GM20431 (cell line): ENCODE measurements around the gene GPS1.
"Not testable (repeated sequence)": the region's sequence is repeated elsewhere in the genome, so short reads cannot be mapped to it uniquely, and the experiment has no call there.

Experiments
- in situ Hi-C: fragments of 300-500 bp; cut with MseI, MboI; formaldehyde crosslinking; loops from one replicate; pipeline ENCODE4 v1.15.0; 2020; ENCODE audit warnings: low sequenced_read_pairs; ENCODE audit not compliant: unreplicated experiment

GPS1 gene

GRCh38 chr17:82037889-82038195, 13.9 kb upstream of the GPS1 start:
- in situ Hi-C loops: no loop called here

- in situ Hi-C loops: not testable (repeated sequence)
Measured at GRCh38 chr17:82038796-82039409, 12.8 kb upstream of the GPS1 start.

- in situ Hi-C loops: no loop called here
Measured at GRCh38 chr17:82039695-82040299, 11.9 kb upstream of the GPS1 start.

- in situ Hi-C loops: no loop called here
Measured at GRCh38 chr17:82041144-82041814, 10.4 kb upstream of the GPS1 start.

GRCh38 chr17:82042649-82043048, 9.0 kb upstream of the GPS1 start:
- in situ Hi-C loops: no loop called here

GRCh38 chr17:82043507-82043906, 8.2 kb upstream of the GPS1 start:
- in situ Hi-C loops: no loop called here

GRCh38 chr17:82045936-82046484, 5.7 kb upstream of the GPS1 start:
- in situ Hi-C loops: no loop called here

GRCh38 chr17:82046903-82047302, 4.8 kb upstream of the GPS1 start:
- in situ Hi-C loops: no loop called here

DNA sequence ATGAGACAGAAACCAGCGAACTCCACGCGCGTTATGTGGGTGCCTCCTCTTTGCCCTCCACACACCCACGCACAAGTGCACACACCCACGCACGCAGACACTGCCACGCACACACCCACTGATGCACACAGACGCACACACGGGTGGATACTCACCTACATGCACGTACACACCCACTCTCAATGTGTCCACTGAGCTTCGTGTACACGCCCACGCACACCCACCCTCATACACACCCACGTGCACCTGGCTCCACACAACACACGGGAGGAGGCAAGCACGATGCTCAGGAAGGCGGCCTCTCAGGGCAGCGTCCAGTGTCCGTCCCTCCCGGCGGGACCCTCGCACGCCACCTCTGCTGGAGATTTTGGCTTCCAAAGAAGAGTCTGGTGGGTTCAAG, 4.3 kb upstream of the GPS1 start:
- in situ Hi-C loops: no loop called here

- in situ Hi-C loops: no loop called here
Measured at GRCh38 chr17:82047914-82048570, 3.7 kb upstream of the GPS1 start.

GRCh38 chr17:82048571-82048971, 3.1 kb upstream of the GPS1 start:
- in situ Hi-C loops: no loop called here

- in situ Hi-C loops: no loop called here
Measured at GRCh38 chr17:82049106-82049505, 2.6 kb upstream of the GPS1 start.

- in situ Hi-C loops: no loop called here
Measured at GRCh38 chr17:82049521-82049971, 2.2 kb upstream of the GPS1 start.

- in situ Hi-C loops: no loop called here
Measured at GRCh38 chr17:82050152-82050760, 1.4 kb upstream of the GPS1 start.

DNA sequence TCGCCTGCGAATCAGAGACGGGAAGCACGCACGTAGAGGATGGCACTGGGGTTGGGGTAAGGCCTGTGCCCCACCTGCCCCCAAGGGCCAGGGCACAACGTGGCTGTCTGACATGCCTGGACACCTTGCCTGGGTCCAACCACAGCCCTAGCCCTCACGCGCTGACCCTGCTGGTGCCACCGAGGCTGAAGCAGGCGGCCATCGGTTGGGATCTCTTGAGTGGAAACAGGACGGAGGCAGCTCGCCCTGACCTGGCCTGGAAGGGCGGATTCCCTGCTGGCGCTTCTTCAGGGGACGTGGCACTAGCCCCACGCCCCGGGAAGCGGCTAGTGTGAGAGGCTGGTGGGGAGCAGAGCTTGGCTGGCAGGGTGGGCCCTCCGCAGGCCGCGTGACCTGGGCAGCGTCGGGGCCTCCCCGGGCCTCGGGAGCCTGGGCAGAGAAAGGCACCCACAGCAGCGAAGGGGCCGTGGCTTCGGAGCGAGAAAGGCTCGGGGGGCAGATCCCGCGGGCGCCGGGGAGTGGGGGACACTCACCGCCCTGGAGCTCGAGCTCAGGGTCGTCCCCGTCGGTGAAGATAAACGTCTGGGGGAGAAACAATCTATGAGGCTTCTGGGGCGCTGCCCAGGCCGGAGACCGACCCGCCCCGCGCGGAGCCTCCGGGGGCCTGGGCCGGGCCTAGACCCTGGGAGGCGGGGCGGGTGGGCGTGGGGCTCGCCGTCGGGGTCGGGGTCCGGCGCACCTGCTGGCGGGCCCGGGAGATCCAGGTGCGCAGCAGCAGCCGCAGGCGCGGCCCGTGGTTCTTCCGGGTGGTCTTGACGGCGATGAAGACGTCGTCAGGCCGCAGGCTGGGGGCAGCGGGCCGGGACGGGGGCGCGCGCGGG, 697 bp upstream of the GPS1 start:
- in situ Hi-C loops: no loop called here

- in situ Hi-C loops: no loop called here
Measured at GRCh38 chr17:82052638-82053059, 951 bp downstream of the GPS1 start.

DNA sequence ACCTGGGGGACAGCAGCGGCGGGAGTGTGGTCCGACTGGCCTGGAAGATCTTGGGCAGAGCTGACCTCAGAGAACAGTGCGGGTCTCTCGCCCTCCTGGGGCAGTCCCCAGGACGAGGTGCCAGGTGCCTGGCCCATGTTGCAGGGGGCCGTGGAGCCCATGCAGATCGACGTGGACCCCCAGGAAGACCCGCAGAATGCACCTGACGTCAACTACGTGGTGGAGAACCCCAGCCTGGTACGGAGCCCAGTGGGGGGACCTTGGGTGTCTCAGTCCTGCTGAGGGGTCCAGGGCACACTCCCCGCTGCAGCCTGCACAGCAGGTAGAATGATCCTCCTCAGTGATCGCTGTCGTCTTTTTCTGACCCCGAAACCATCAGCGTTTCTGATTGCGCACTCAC, 1.4 kb downstream of the GPS1 start:
- in situ Hi-C loops: no loop called here

- in situ Hi-C loops: no loop called here
Measured at GRCh38 chr17:82053556-82054263, 2.0 kb downstream of the GPS1 start.
